Measurements from ENCODE around the gene CACNA1C.
A peak's percentile ranks its signal among the peaks of the same experiment; 100 is the strongest.

The CACNA1C gene

GRCh38 chr12:2283480-2283879 is 230.7 kb downstream of the CACNA1C start:
- no peak for DNase-seq (ENCODE audit: low spot score)

DNA sequence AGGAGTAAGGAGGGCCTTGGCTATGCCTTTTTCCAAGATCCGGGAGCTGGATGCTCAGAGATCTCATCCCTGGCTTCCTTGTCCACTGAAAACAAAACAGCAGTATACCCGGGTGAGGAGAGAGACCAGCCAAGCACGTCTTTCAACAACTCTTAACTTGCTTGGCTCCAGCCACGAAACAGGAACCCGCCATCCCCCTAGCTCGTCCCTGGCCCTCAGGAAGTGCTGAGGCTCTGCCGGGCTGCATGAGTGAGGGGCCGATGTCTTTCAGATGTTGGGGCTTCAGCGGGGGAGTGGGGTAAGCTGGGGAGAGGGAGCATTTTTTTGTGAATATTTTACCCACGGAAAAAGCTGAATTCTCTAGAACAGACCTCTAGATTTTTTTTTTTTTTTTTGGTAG is 231.1 kb downstream of the CACNA1C start:
- no peak for DNase-seq (ENCODE audit: low spot score)

DNA sequence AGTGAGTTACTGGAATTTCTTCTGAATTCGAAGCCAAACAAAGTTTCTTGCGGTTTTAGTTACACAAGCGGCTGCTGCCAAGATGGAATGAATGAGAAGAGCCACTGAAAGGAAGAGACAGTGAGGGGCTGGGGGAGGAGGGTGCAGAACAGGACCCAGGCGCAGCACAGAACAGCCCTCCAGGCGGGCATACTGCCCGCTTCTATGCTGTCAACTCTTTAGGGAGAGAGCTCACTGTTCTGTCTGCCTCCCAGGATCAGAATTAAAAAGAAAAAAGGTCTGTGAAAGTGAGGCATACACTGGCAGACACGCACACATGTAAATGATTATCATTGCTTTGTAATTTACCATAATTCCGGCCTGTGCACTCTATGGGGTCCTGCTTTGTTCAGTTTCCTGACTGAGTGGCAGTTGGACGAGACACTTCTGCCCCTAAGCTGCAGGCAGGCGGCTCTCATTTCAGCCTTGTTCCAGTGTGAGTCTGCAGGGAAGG is 231.6 kb downstream of the CACNA1C start:
- no peak for DNase-seq (ENCODE audit: low spot score)

- peak; percentile 75 for DNase-seq (ENCODE audit: low spot score)
These were observed 232.1 kb downstream of the CACNA1C start for GRCh38 chr12:2284857-2285256.

GRCh38 chr12:2285462-2285861 is 232.7 kb downstream of the CACNA1C start:
- DNase-seq (ENCODE audit: low spot score): no peak

DNA sequence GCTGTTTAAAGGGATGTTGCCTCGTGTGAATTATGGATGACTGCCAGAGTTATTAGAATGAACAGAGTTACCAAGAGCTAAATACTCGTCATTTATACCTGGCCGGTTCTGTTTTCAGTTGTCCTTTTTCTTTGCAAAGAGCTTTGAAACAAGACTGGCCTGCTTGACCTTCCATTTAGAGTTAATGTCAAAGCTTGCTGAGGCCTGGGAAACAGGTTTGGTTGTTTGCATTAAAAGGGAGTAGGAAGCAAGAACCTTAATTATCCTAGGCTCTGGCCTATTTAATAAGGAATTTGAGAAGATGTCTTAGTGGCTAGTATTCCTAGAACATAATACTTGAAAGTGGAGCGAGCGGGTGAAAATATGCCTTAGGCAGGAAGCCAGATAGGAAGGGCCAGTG is 233.3 kb downstream of the CACNA1C start:
- no peak for DNase-seq (ENCODE audit: low spot score)

DNA sequence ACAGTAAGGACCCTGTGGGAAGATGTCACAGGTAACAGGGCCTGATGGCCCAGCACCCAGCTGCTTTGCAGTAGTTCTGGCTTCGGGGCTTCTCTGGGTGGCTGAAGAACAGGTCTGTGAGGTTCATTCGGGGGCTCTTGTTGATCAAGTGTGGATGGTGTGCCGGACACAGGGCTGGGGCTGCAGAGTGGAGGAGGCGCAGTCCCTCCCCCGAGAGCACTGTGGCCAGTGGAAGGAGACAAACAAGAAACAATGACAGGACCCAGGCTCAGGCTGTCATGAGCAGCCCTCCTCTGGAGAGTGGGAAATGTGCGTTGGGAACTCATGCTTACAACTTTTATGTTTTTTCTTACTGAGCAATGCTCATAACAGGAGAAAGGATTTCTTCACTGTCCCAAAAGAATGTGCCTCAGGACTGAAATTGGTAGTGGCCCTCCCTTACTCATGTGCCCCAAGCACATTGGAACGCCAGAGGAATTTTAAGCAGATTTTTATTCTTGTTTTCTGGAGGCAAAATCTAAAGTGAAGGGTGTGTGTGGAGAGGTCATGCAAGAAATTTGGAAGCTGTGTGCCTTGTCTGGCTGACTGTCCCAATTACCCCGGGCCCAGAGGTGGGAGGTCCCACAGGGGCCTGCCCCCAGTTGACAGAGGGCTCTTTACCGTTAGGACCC is 233.8 kb downstream of the CACNA1C start:
- no peak for DNase-seq (ENCODE audit: low spot score)

- DNase-seq (ENCODE audit: low spot score): no peak
These were observed 234.4 kb downstream of the CACNA1C start for GRCh38 chr12:2287151-2287550.

- DNase-seq (ENCODE audit: low spot score): no peak
These were observed 234.8 kb downstream of the CACNA1C start for GRCh38 chr12:2287589-2287988.

- DNase-seq (ENCODE audit: low spot score): no peak
These were observed 235.2 kb downstream of the CACNA1C start for GRCh38 chr12:2288001-2288400.

GRCh38 chr12:2288471-2288870 is 235.7 kb downstream of the CACNA1C start:
- no peak for DNase-seq (ENCODE audit: low spot score)

- DNase-seq (ENCODE audit: low spot score): no peak
These were observed 236.1 kb downstream of the CACNA1C start for GRCh38 chr12:2288875-2289274.

GRCh38 chr12:2289525-2289924 is 236.7 kb downstream of the CACNA1C start:
- no peak for DNase-seq (ENCODE audit: low spot score)

DNA sequence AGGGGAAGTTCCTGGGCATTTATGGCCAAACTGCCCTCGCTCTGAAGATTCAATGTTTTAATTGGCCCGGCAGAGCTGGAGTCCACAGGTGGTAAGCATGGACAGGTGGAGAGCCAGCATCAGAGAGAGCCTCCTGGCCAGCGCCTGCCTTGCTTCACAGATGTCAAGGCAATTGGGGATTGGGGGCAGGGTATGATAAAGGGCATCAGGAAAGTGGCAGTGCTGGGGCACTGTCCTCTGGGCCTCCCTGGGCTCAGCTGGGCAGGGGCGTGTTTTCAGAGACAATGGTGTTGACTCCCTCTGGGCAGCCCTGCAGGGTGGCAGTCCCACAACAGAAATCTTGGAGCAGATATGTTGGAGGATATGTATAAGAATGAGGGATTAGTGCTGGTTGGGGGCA is 237.3 kb downstream of the CACNA1C start:
- DNase-seq (ENCODE audit: low spot score): no peak

GRCh38 chr12:2290516-2291065 is 237.8 kb downstream of the CACNA1C start:
- no peak for DNase-seq (ENCODE audit: low spot score)

DNA sequence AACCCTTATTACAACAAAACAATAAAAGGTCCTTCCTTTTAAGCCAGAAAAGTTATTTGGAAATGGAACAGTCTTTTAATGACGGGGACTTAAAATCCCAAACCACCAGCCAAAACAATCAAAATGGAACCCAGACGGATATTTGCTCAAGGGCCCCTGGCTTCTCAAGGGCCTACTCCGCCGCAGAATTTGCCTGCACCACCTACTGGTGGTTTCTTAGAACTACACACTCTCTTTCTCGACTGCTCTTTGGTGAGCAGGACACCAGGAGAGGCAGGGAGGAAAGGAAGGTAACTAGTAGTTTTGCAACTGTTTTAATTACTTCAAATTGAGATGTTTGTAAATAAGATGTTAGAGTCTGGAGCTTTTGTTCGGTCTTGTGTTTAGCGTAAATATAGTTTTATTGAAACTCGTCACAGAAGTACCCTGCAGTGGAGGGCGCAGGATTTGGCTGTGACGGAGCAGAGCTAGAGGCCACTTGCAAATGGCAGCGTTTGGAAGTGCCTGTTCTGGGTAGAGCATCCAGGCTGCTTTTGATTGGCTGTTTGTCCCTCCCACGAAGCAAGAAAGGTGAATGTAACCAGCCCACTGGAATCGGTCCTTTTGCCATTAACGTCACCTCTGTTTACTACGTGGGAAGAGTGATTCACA is 238.5 kb downstream of the CACNA1C start:
- DNase-seq (ENCODE audit: low spot score): peak; percentile 48

GRCh38 chr12:2291947-2292346 is 239.2 kb downstream of the CACNA1C start:
- no peak for DNase-seq (ENCODE audit: low spot score)

DNA sequence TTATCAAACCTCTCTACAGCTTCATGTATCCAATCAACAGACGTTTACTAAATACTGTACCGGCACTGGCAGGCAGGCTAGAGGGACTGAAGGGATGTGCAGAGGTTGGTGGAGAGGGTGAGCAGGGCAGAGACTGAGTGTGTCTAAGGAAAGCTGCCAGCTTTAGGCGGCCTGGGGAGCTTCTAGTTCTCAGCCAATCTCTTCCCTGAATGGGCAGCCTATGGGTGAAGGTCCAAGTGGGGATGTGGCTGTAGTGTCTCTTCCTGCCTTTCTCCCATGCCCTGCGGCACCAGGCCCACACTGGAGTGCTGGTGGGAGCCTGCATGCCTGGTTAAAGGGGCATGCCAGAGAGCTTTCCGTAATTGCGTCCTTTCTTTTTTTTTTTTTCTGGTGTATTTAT is 239.8 kb downstream of the CACNA1C start:
- no peak for DNase-seq (ENCODE audit: low spot score)

DNA sequence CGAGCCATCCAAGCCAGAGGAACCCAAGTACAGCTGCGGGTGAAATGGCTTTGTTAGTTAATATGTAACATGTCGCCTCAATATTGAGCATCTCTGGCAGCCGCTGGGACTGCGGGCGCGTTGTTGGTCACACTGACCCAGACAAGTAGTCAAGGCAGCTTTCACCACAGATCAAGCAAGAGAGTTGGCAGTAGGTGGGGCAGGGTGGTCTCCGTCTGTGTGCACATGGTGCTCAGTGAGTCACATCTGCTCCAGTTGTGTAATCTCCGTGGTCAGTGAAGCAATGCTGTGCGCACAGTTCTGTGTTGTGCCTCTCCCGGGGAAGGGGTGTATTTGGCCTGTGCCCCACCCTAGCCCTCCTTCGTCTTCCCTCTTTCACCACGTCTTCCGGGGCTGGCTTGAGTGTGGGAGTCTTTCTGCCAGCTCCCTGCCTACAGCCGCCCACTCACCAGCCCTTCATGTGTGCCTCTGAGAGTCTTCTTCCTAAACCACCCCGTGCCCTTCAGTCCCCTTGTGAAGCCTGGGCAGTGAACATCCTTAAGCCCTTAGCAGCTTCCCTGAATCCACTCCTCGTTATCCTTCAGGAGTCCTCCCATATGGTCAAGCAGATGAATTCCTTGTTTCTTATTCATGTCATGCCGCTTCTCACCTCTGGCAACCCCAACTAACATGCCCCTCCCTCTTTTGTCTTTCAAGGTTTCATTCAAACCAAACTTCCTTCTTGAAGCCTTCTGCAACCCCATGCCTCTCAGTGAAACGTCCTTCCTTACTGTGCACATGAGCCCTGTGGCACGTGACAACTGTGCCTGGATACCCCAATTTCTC is 242.1 kb downstream of the CACNA1C start:
- DNase-seq (ENCODE audit: low spot score): peak; percentile 64

DNA sequence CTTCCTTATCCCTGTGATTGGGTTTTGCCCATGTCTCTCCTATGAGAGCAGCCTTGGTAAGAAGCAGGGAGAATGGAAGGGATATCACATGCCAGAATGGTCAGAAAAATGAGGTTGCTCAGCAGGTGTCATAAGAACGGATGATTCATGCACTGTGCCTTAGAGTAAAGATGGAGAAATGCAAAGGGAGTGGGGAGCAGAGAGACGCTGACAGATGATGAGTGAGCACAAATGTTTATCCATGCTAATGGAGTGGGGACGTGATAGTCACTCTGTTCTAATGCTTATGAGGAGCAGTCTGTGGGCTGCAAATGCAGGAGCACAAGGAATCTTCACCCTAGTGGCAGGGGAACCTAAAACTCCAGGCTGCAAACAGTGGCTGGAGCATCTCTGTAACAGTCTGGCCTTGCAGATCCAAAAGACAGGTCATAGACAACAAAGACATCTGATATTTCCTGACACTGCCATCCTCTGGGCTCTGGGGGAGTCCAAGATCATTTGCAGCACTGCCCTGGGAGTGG is 243.2 kb downstream of the CACNA1C start:
- DNase-seq (ENCODE audit: low spot score): no peak

DNA sequence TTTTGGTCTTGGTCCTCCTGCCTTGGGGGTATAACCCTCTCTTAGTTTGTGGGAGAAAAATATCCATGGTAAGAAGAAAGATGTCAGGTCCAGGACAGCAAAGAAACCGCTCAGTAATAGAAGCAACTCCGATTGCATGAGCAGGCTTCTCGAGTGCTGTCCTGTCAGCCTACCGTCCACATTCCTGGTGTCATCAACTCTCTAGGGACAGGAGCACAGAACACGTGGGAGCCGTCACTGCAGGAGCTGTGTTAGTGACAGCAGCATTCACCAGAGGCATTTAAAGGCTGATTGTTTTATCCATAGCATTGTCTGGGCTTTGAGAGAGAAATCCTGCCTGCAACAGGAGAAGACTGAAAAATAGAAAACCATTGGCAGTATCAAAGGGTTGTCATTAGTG is 244.2 kb downstream of the CACNA1C start:
- no peak for DNase-seq (ENCODE audit: low spot score)

DNA sequence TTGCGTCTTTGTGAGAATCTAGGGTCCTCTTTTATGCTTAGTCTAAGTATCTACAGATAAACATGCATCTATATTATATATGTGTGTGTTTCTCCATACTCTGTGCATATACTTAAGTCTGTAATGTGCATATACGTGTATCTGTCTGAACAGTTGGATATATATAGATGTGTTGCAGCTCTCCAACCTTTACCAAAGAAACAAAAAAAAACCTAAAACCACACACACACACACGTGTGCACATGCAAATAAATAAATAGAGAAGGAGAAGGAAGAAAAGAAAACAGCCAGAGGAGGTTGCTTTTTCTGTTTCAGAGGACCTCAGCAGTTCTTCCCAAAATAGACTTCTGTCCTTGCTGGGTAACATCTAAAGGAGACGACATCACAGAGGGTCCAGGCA is 244.9 kb downstream of the CACNA1C start:
- DNase-seq (ENCODE audit: low spot score): no peak

Data from SW480 (cell line).